ENCODE measurements around the gene ARFGAP2. TPM values are rescaled to one million over a fixed set of nuclear protein-coding genes. Genes with fewer than 3 reads are reported as not detected.

ARFGAP2 gene
- total RNA-seq, 1 experiment from 2014 or later = 78.0 TPM

- BruUV-seq (replicated peaks) = no TSS peak
- intact Hi-C loops (cut with micrococcal nuclease) = no loop called here
- Mint-ChIP-seq H3K9me3 (ENCODE audit: unreplicated experiment) (no peaks in the 10 kb centered on the region), H3K4me1 (ENCODE audit: insufficient read depth, unreplicated experiment) (peaks cover 12% of the 10 kb centered on the region), H3K27me3 (ENCODE audit: insufficient read depth, unreplicated experiment) (no peaks in the 10 kb centered on the region), H3K4me3 (ENCODE audit: unreplicated experiment) (no peak overlapping the region), H3K36me3 (ENCODE audit: insufficient read depth, unreplicated experiment) (peaks cover 6% of the 10 kb centered on the region), H3K27ac (ENCODE audit: low read depth, unreplicated experiment) (peak overlapping the region; percentile 1)
- ChIA-PET CTCF (interaction anchor here (0.6 to 4.2 kb wide), 4 partner anchors 10 to 452 kb away, joined by 3 to 24 read pairs (median 13); partner anchors contain the start of genes ACP2, ARFGAP2 and DDB2), POLR2A (interaction anchor here (0.6 to 6.4 kb wide), 8 partner anchors 11 to 85 kb away, joined by 3 to 199 read pairs (median 7); partner anchors contain the start of genes ARFGAP2 and DDB2)
- no peak for DNase-seq (ENCODE audit: unreplicated experiment)
- no peak for TF ChIP-seq CTCF (IDR thresholded peaks at IDR 0.05; ENCODE audit: unreplicated experiment)
Observed at GRCh38 chr11:47188259-47188658, 11.6 kb upstream of the ARFGAP2 start.

GRCh38 chr11:47187723-47188122 is 11.0 kb upstream of the ARFGAP2 start:
- intact Hi-C loops (cut with micrococcal nuclease) = no loop called here
- H3K4me3 Mint-ChIP-seq (ENCODE audit: unreplicated experiment) = no peak overlapping the region
- H3K27me3 Mint-ChIP-seq (ENCODE audit: insufficient read depth, unreplicated experiment) = no peaks in the 10 kb centered on the region
- H3K4me1 Mint-ChIP-seq (ENCODE audit: insufficient read depth, unreplicated experiment) = peaks cover 12% of the 10 kb centered on the region
- no peak for TF ChIP-seq CTCF (IDR thresholded peaks at IDR 0.05; ENCODE audit: unreplicated experiment)
- H3K9me3 Mint-ChIP-seq (ENCODE audit: unreplicated experiment) = no peaks in the 10 kb centered on the region
- no peak for DNase-seq (ENCODE audit: unreplicated experiment)
- TSS peak; percentile 27 for BruUV-seq (replicated peaks)
- peaks cover 6% of the 10 kb centered on the region for H3K36me3 Mint-ChIP-seq (ENCODE audit: insufficient read depth, unreplicated experiment)
- ChIA-PET POLR2A (interaction anchor here (0.6 to 6.4 kb wide), 10 partner anchors 10 to 85 kb away, joined by 3 to 199 read pairs (median 4); partner anchors contain the start of gene DDB2), CTCF (interaction anchor here (0.6 to 4.2 kb wide), 3 partner anchors 9 to 453 kb away, joined by 3 to 24 read pairs (median 23); partner anchors contain the start of genes ARFGAP2 and DDB2)
- H3K27ac Mint-ChIP-seq (ENCODE audit: low read depth, unreplicated experiment) = no peak overlapping the region

GRCh38 chr11:47186700-47187695 is 10.3 kb upstream of the ARFGAP2 start:
- ChIA-PET CTCF (interaction anchor here (1.2 to 4.2 kb wide), 4 partner anchors 9 to 168 kb away, joined by 3 to 24 read pairs (median 13); partner anchors contain the start of genes ARFGAP2 and DDB2), POLR2A (interaction anchor here (0.6 to 6.4 kb wide), 9 partner anchors 9 to 222 kb away, joined by 3 to 199 read pairs (median 4); partner anchors contain the start of genes DDB2 and SLC39A13)
- Mint-ChIP-seq H3K4me1 (ENCODE audit: insufficient read depth, unreplicated experiment) (peaks cover 12% of the 10 kb centered on the region), H3K9me3 (ENCODE audit: unreplicated experiment) (no peaks in the 10 kb centered on the region), H3K36me3 (ENCODE audit: insufficient read depth, unreplicated experiment) (peaks cover 6% of the 10 kb centered on the region), H3K27ac (ENCODE audit: low read depth, unreplicated experiment) (no peak overlapping the region), H3K4me3 (ENCODE audit: unreplicated experiment) (peak overlapping the region; percentile 82), H3K27me3 (ENCODE audit: insufficient read depth, unreplicated experiment) (no peaks in the 10 kb centered on the region)
- BruUV-seq (replicated peaks) = no TSS peak
- no peak for DNase-seq (ENCODE audit: unreplicated experiment)
- intact Hi-C loops (cut with micrococcal nuclease) = no loop called here
- no peak for TF ChIP-seq CTCF (IDR thresholded peaks at IDR 0.05; ENCODE audit: unreplicated experiment)

All from MCF 10A (cell line).